Measurements from ENCODE around the gene RGS7BP. TPM values are rescaled to one million over a fixed set of nuclear protein-coding genes. Genes with fewer than 3 reads are reported as not detected.

Gene RGS7BP
- total RNA-seq, 1 experiment from 2014 or later, result not detected

DNA sequence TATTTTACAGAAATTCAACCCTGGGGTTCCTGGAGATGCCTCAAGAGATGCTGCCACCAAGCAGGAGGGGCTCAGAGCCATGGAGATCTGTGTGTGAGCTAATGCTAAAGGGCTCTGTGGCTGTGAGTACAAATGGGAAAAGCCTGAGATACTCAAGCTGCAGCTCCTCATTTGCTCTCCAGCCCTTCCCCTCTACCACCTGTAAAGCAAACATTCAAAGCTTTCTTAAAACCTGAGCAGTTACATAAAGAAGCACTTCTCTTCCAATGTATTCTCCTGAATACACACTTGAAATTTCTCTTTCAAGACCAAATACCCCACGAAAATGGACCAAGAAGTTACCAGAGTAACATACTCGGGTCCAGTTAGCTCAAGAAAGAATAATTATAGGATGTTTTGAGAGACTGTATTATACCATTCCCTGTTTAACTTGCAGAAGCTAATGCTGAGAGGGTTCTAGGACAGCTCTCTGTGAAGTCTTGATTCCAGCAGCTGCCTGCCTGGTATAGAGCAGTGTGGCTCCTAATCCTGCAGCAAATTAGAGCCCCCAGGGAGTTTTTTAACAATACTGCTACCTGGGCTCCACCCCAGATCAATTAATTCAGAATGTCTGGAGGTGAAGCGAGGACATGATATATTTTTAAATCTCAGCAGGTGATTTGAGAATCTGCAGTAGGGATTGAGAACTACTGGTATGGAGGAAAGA is 21.1 kb downstream of the RGS7BP start:
- H4K20me1 ChIP-seq (ENCODE audit: insufficient read depth), result no peaks in the 10 kb centered on the region
- H2AFZ ChIP-seq (ENCODE audit: low read depth, low read length, poor library complexity, severe bottlenecking), result no peak overlapping the region
- H3K9me2 ChIP-seq (ENCODE audit: insufficient read depth), result no peaks in the 10 kb centered on the region
- H3K79me2 ChIP-seq (ENCODE audit: insufficient read depth, low read length), result no peaks in the 10 kb centered on the region
- no peaks in the 10 kb centered on the region for H3K4me1 ChIP-seq (ENCODE audit: control insufficient read depth in 1 of 2, insufficient read depth in 2 of 2, low read length in 2 of 2)
- DNase-seq (ENCODE audit: low read depth, low spot score) (no peak), ATAC-seq (no peak)
- H3K27ac ChIP-seq (ENCODE audit: low read depth, low read length), result no peak overlapping the region
- intact Hi-C loops (cut with micrococcal nuclease), result no loop called here
- peaks cover 13% of the 10 kb centered on the region; the same call in 1 of the 2 replicates for H3K27me3 ChIP-seq (ENCODE audit: insufficient read depth, low read length)
- no peaks in the 10 kb centered on the region for H3K36me3 ChIP-seq (ENCODE audit: control insufficient read depth in 1 of 2, insufficient read depth in 2 of 2, low read length in 2 of 2)
- ChIA-PET POLR2A (no interaction called here), RAD21 (ENCODE audit: low non-redundant PET in 1 of 2, low total read pairs in 2 of 2, uncharacterized antibody in 2 of 2, unreplicated experiment in 2 of 2) (no interaction called here), CTCF (no interaction called here)
- no peak overlapping the region for H3K4me2 ChIP-seq (ENCODE audit: low read length)
- H3K9me3 ChIP-seq (ENCODE audit: control insufficient read depth in 1 of 2, insufficient read depth in 1 of 2, low read depth in 1 of 2, low read length in 2 of 2), result no peaks in the 10 kb centered on the region
- H3K9ac ChIP-seq (ENCODE audit: low read length), result no peak overlapping the region
- TF ChIP-seq POLR2A (IDR thresholded peaks at IDR 0.05; ENCODE audit: borderline replicate concordance, extremely low read depth, insufficient read depth, insufficient read length) (no peak), ZFX (IDR thresholded peaks at IDR 0.05) (no peak)
- TF ChIP-seq, protein P1, sequence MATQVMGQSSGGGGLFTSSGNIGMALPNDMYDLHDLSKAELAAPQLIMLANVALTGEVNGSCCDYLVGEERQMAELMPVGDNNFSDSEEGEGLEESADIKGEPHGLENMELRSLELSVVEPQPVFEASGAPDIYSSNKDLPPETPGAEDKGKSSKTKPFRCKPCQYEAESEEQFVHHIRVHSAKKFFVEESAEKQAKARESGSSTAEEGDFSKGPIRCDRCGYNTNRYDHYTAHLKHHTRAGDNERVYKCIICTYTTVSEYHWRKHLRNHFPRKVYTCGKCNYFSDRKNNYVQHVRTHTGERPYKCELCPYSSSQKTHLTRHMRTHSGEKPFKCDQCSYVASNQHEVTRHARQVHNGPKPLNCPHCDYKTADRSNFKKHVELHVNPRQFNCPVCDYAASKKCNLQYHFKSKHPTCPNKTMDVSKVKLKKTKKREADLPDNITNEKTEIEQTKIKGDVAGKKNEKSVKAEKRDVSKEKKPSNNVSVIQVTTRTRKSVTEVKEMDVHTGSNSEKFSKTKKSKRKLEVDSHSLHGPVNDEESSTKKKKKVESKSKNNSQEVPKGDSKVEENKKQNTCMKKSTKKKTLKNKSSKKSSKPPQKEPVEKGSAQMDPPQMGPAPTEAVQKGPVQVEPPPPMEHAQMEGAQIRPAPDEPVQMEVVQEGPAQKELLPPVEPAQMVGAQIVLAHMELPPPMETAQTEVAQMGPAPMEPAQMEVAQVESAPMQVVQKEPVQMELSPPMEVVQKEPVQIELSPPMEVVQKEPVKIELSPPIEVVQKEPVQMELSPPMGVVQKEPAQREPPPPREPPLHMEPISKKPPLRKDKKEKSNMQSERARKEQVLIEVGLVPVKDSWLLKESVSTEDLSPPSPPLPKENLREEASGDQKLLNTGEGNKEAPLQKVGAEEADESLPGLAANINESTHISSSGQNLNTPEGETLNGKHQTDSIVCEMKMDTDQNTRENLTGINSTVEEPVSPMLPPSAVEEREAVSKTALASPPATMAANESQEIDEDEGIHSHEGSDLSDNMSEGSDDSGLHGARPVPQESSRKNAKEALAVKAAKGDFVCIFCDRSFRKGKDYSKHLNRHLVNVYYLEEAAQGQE (IDR thresholded peaks at IDR 0.05; ENCODE audit: low read depth), result no peak
- no peak overlapping the region for H3K4me3 ChIP-seq (replicated peaks in 1 of 2; ENCODE audit: low read depth in 1 of 2, low read length in 2 of 2)
- BruUV-seq (replicated peaks), result no TSS peak

- Histone ChIP-seq H3K4me3 (replicated peaks in 1 of 2; ENCODE audit: low read depth in 1 of 2, low read length in 2 of 2) (no peak overlapping the region), H3K9me3 (ENCODE audit: control insufficient read depth in 1 of 2, insufficient read depth in 1 of 2, low read depth in 1 of 2, low read length in 2 of 2) (no peaks in the 10 kb centered on the region), H3K79me2 (ENCODE audit: insufficient read depth, low read length) (no peaks in the 10 kb centered on the region), H3K27me3 (ENCODE audit: insufficient read depth, low read length) (peaks cover 9% of the 10 kb centered on the region; the same call in 1 of the 2 replicates), H3K36me3 (ENCODE audit: control insufficient read depth in 1 of 2, insufficient read depth in 2 of 2, low read length in 2 of 2) (no peaks in the 10 kb centered on the region), H3K27ac (ENCODE audit: low read depth, low read length) (no peak overlapping the region), H2AFZ (ENCODE audit: low read depth, low read length, poor library complexity, severe bottlenecking) (no peak overlapping the region), H3K9ac (ENCODE audit: low read length) (no peak overlapping the region), H3K4me2 (ENCODE audit: low read length) (no peak overlapping the region), H4K20me1 (ENCODE audit: insufficient read depth) (no peaks in the 10 kb centered on the region), H3K9me2 (ENCODE audit: insufficient read depth) (no peaks in the 10 kb centered on the region), H3K4me1 (ENCODE audit: control insufficient read depth in 1 of 2, insufficient read depth in 2 of 2, low read length in 2 of 2) (no peaks in the 10 kb centered on the region)
- DNase-seq (ENCODE audit: low read depth, low spot score), result no peak
- TF ChIP-seq EGR1 (IDR thresholded peaks at IDR 0.05; ENCODE audit: low read depth) (no peak), ZFX (IDR thresholded peaks at IDR 0.05) (no peak), SP1 (IDR thresholded peaks at IDR 0.05; ENCODE audit: low read depth) (no peak), TCF7L2 (IDR thresholded peaks at IDR 0.05; ENCODE audit: borderline replicate concordance, extremely low read depth, insufficient read depth, insufficient read length) (no peak), FOSL1 (IDR thresholded peaks at IDR 0.05; ENCODE audit: low read depth) (no peak)
- BruUV-seq (replicated peaks), result no TSS peak
- ATAC-seq, result no peak
- RAD21 ChIA-PET (ENCODE audit: low non-redundant PET in 1 of 2, low total read pairs in 2 of 2, uncharacterized antibody in 2 of 2, unreplicated experiment in 2 of 2), result no interaction called here
- POLR2A ChIA-PET, result no interaction called here
- CTCF ChIA-PET, result no interaction called here
- intact Hi-C loops (cut with micrococcal nuclease), result no loop called here
Measured at GRCh38 chr5:64530076-64530475, 24.3 kb downstream of the RGS7BP start.
